MM.1S (cell line): ENCODE data around the gene CSGALNACT2.

Experiments
- CTCF ChIP-seq: fragments of 300-600 bp; sonication (generic); IDR thresholded peaks from 2 replicates; pipeline ENCODE4 v1.5.1; 2016; ENCODE audit warnings: antibody characterized with exemption, low read length, mixed read lengths
- EZH2 ChIP-seq: fragments of 300-600 bp; sonication (generic); optimal IDR thresholded peaks from 2 replicates; pipeline ENCODE3; 2017; ENCODE audit warnings: low read depth, mild to moderate bottlenecking, antibody characterized with exemption, low read length, mixed read lengths

- TF ChIP-seq CTCF (no peak), EZH2 (no peak)
Measured at GRCh38 chr10:43173120-43173519, 34.9 kb downstream of the CSGALNACT2 start.
